ENCODE results near the gene SLC25A45.

Gene SLC25A45

DNA sequence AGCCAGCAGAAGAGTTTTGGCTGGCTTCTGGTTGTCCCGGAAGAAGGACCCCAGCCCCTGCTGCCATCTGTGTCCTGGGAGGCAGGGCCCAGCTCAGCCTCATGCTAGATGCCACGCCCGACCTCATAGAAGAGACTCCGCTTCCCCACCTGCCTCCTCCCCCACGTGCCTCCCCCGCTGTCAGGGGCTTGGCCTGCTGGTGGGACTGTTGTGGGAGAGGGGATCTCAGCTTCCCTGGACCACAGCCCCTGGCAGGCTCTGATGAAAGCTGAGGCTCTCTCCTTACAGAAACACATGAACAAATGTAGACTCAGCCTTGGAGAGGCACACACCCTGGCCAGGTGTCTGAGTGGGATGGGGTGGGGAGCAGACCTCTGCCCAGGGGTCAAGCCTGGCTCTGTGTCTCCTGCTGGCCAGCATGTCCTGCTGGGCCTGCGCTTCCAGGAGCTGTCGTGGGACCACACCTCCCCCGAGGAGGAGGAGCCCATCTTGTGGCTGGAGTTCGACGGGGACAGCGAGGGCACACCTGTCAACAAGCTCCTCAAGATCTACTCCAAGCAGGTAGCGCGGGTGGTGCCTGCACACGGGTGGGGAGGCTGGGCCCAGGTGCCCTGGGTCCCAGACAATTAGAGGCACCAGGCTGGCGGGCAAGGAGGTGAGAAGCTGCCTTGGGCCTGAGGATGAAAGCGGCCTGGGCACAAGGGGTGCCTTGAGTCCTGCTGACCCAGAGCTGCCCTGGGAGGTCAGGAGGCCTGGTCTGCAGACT, 18.0 kb upstream of the SLC25A45 start:
- no peak overlapping the region for H3K4me3 ChIP-seq (ENCODE audit: low read depth, low read length)
- TF ChIP-seq, protein P1, sequence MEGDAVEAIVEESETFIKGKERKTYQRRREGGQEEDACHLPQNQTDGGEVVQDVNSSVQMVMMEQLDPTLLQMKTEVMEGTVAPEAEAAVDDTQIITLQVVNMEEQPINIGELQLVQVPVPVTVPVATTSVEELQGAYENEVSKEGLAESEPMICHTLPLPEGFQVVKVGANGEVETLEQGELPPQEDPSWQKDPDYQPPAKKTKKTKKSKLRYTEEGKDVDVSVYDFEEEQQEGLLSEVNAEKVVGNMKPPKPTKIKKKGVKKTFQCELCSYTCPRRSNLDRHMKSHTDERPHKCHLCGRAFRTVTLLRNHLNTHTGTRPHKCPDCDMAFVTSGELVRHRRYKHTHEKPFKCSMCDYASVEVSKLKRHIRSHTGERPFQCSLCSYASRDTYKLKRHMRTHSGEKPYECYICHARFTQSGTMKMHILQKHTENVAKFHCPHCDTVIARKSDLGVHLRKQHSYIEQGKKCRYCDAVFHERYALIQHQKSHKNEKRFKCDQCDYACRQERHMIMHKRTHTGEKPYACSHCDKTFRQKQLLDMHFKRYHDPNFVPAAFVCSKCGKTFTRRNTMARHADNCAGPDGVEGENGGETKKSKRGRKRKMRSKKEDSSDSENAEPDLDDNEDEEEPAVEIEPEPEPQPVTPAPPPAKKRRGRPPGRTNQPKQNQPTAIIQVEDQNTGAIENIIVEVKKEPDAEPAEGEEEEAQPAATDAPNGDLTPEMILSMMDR (IDR thresholded peaks at IDR 0.05; ENCODE audit: borderline replicate concordance, insufficient read depth, low read depth, low read length) = no peak

DNA sequence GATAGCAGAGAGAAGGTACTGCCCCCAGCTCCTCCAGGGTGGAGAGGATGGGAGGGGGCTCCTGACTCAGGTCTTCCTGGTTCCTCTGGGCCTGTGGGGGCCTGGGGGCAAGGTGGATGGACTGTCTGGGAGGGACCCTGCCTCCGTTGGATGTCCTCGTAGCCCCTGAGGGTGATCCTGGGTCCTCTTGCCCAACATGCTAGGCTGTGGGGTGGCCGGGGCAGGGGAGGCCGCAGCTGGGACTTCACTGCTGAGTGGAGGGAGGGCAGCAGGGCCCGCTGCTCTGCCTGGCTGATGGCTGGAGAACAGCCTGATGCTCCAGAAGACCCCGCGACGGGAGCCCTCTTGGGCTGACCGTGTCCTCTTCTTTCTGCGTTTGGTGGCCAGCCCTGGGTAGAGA, 17.4 kb upstream of the SLC25A45 start:
- H3K4me3 ChIP-seq (ENCODE audit: low read depth, low read length) = no peak overlapping the region
- TF ChIP-seq, protein P1 (IDR thresholded peaks at IDR 0.05; ENCODE audit: borderline replicate concordance, insufficient read depth, low read depth, low read length) = no peak

DNA sequence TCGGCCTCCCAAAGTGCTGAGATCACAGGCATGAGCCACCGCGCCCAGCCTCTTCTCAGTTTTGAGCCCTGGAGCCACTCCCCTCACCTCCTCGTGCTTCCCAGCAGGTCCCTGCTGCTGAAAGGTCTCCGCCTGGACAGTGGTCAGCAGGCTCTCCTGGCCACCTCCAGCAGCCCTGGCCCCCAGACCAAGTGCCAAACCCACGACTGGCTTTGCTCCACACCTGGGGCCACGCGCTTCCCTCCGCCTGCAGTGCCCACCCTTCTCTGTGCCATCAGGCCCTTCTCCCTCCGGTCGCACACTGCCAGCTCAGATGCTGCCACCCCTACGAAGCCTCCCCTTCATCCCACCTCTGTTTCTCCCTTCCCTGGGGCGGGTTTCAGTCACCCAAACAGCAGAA, 16.8 kb upstream of the SLC25A45 start:
- TF ChIP-seq, protein P1 (IDR thresholded peaks at IDR 0.05; ENCODE audit: borderline replicate concordance, insufficient read depth, low read depth, low read length) = no peak
- H3K4me3 ChIP-seq (ENCODE audit: low read depth, low read length) = no peak overlapping the region

DNA sequence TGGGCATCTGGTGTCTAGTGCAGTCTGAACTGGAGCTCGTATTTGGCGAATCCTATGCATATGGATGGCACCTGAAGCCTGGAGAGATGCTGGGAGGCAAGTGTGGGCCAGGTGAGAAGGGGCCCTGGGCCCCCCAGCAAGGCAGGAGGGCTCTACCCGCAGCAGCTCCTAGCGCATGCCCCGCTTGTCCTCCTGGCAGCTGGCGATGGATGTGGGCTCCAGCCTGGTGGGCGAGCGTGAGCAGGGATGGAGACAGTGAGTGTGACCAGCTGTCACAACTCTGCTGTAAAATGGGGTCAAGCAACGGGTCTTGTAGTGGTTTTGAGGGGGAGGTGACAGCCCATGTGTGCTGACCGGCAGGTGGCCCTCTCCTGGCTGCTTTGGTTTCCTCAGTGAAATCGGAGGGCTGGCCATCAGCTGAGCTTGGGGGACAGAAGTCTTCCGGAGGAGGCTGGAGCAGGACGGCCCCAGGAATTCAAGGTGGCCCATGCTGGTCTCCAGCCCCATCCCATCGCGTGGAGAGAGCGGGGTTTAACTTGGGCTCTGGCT, 16.0 kb upstream of the SLC25A45 start:
- TF ChIP-seq, protein P1 (IDR thresholded peaks at IDR 0.05; ENCODE audit: borderline replicate concordance, insufficient read depth, low read depth, low read length) = no peak
- no peak overlapping the region for H3K4me3 ChIP-seq (ENCODE audit: low read depth, low read length)

DNA sequence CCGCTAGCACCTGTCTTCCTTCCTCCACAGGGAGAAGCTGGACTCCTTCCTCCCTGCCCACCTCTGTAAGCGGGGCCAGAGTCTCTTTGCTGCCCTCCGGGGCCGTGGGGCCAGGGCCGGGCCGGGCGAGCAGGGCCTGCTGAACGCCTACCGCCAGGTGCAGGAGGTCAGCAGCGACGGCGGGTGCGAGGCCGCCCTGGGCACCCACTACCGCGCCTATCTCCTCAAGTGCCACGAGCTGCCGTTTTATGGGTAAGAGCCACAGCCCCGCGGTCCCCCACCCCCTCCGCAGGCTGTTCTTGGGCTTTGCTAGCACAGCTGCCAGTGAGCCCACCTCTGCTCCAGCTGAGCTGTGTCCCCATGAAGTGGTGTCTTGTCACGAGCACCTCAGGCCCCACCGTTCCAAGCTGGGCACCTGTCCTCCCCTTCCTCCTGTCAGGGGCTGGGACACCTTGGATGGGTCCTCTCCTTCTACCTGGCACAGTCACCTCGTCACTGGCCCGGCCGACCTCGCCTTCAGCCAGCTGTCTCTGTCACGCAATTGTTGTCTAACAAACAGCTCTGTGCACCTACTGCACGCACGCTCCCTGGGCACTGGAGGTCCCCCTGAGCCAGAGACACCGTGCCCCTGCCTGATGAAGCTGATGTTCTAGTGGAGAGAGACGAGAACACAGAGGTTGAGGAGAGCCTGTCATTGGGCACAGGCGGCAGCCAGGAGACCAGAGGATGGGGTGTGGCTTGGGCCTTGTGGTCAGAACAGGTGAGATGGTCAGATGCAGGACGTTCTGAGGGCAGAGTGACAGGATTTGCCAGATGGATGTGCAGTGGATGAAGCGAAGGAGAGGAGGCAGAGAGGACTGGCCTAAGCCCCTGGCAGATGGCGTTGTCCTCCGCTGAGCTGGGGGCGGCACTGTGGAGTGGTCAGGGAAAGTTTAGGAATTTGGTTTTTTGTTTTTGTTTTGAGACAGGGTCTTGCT, 14.6 kb upstream of the SLC25A45 start:
- TF ChIP-seq, protein P1 (IDR thresholded peaks at IDR 0.05; ENCODE audit: borderline replicate concordance, insufficient read depth, low read depth, low read length) = no peak
- H3K4me3 ChIP-seq (ENCODE audit: low read depth, low read length) = no peak overlapping the region

DNA sequence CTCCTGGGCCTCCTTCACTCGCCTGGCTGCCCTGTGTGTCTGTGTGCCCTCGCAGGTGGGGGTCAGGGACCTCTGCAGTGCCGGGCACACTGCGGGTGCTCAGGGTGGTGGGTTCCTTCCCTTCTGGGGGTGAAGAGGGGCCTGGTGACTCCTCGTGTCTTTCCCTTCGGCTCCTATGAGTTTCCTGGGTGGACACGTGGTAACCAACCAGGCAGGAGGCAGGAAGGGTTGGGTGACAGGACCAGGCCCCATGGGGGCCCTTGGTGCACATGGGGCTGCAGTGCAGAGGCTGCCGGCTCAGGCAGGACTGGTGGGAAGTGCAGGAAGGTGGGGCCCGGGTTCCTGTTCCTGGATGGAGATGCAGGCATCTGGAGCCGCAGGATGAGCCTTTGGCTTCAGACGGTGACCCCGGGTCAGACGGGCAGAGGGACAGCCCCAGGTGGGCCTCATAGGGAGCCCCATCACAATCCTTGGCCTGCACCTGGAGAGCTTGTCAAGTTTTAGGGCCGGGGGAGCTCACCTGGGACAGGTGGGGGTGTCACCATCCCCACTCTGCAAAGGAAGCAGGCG, 13.6 kb upstream of the SLC25A45 start:
- TF ChIP-seq, protein P1 (IDR thresholded peaks at IDR 0.05; ENCODE audit: borderline replicate concordance, insufficient read depth, low read depth, low read length) = no peak
- H3K4me3 ChIP-seq (ENCODE audit: low read depth, low read length) = no peak overlapping the region
